HEK293T (cell line): ENCODE results near the gene SYNGR4.

Experiments
- ARNT ChIP-seq: fragments of 450-650 bp; IDR thresholded peaks from 2 replicates; pipeline ENCODE4 v1.6.1; 2017; ENCODE audit warnings: mild to moderate bottlenecking
- BHLHE40 ChIP-seq: fragments of 450-650 bp; IDR thresholded peaks from 2 replicates; pipeline ENCODE4 v1.6.1; 2016; ENCODE audit warnings: mild to moderate bottlenecking, moderate library complexity, borderline replicate concordance
- CTBP1 ChIP-seq: fragments of 450-650 bp; IDR thresholded peaks from 2 replicates; pipeline ENCODE4 v1.6.1; 2016; ENCODE audit warnings: borderline replicate concordance
- FOXM1 ChIP-seq: fragments of 450-650 bp; IDR thresholded peaks from 2 replicates; pipeline ENCODE4 v1.6.1; 2017; ENCODE audit warnings: mild to moderate bottlenecking, borderline replicate concordance
- HDGF ChIP-seq: fragments of 450-650 bp; IDR thresholded peaks from 2 replicates; pipeline ENCODE4 v1.6.1; 2017; ENCODE audit warnings: antibody characterized with exemption, borderline replicate concordance
- L3MBTL2 ChIP-seq: fragments of 450-650 bp; conservative IDR thresholded peaks from 2 replicates; pipeline ENCODE4 v1.6.1; 2016; ENCODE audit warnings: mild to moderate bottlenecking
- LEF1 ChIP-seq: fragments of 450-650 bp; IDR thresholded peaks from 2 replicates; pipeline ENCODE4 v1.6.1; 2017; ENCODE audit warnings: mild to moderate bottlenecking, borderline replicate concordance
- NFRKB ChIP-seq: fragments of 450-650 bp; IDR thresholded peaks from 2 replicates; pipeline ENCODE4 v1.6.1; 2016; ENCODE audit warnings: mild to moderate bottlenecking, moderate library complexity
- PKNOX1 ChIP-seq: fragments of 450-650 bp; IDR thresholded peaks from 2 replicates; pipeline ENCODE4 v1.6.1; 2016
- SP1 ChIP-seq: fragments of 450-650 bp; IDR thresholded peaks from 2 replicates; pipeline ENCODE4 v1.6.1; 2017
- SUZ12 ChIP-seq: fragments of 450-650 bp; IDR thresholded peaks from 2 replicates; pipeline ENCODE4 v1.6.1; 2016; ENCODE audit warnings: mild to moderate bottlenecking
- TARDBP ChIP-seq: fragments of 450-650 bp; IDR thresholded peaks from 2 replicates; pipeline ENCODE4 v1.6.1; 2016
- ZNF384 ChIP-seq: fragments of 450-650 bp; IDR thresholded peaks from 2 replicates; pipeline ENCODE4 v1.6.1; 2016

GRCh38 chr19:48405010-48405659 lies 41.0 kb downstream of the SYNGR4 start:
- TF ChIP-seq ZNF384 (no peak), SP1 (no peak), L3MBTL2 (no peak), ARNT (no peak), HDGF (no peak), PKNOX1 (no peak), CTBP1 (no peak), BHLHE40 (no peak), NFRKB (no peak), FOXM1 (no peak), SUZ12 (no peak), LEF1 (no peak), TARDBP (no peak)
